GM21367 (cell line): ENCODE results near the gene NUDT9.
"Not testable (repeated sequence)": the region's sequence is repeated elsewhere in the genome, so short reads cannot be mapped to it uniquely, and the experiment has no call there.

Experiments
- ATAC-seq: cut with Tn5 transposase; IDR thresholded peaks from one replicate; pipeline ENCODE4 v1.9.1; 2021; ENCODE audit not compliant: unreplicated experiment

NUDT9 gene

DNA sequence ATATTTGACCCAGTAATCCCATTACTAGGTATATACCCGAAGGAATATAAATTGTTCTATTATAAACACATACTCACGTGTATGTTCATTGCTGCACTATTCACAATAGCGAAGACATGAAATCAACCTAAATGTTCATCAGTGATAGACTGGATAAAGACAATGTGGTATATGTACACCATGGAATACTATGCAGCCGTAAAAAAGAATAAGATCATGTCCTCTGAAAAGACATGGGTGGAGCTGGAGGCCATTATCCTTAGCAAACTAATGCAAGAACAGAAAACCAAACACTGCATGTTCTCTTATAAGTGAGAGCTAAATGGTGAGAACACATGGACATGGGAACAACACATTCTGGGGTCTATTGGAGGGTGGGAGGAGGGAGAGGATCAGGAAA lies 36.5 kb downstream of the NUDT9 start:
- no peak for ATAC-seq

DNA sequence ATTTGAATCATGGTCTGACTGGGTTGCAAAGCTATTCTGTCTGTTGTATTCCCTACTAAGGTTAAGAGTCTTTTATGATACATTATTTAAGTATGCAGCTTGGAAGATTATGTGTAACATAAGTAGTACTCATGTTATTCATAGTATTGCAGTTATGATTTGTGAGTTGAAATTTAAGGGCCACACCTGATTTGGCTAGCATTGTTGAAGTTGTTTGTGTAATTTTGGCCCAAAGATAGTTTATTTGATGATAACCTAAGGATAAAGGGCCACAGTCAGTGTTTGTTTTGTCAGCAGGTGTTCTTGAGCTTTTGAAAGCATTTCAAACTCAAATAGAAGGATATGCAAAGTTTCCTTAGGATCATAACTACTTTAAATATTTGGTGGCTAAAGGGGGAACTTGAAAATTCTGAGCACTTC lies 38.9 kb downstream of the NUDT9 start:
- no peak for ATAC-seq

DNA sequence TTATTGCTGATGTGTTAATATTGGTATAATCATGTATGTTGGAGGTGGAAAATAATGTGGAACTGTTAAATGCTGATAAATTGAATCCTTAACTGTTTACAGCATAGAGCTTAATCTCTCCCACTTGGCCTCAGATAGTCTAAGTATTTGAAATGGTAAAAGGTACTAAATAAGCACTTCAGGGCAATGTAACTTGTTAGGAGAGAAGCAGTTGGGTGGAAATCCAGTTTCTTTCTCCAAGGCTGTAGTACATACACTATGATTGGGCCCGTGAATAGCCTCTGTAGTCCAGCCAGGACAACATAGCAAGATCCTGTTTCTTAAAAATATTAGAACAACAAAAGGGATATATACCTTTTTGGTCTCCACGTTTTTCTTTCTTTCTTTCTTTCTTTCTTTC lies 39.7 kb downstream of the NUDT9 start:
- no peak for ATAC-seq

DNA sequence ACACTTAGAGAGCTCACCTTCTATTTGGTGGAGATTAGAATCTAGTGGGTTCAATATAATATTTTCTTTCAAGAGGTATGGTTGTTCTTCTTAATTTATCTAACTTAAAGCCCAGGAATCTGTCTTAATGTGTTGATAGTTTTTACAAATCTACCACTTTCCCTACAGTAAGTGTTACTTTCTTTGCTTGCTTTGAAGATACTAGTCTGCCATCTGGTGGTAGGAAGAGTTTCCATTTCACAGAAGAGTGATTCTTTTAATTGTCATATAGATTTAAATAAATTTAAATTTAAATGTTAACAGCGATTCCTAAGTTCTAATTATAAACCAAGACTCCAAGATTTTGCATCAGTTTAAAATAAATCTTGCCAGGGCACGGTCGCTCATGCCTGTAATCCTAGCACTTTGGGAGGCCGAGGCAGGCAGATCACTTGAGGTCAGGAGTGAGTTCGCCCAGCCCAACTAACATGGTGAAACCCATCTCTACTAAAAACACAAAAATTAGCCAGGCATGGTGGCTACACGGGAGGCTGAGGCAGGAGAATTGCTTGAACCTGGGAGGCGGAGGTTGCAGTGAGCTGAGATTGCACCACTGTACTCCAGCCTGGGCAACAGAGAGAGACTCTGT lies 43.5 kb downstream of the NUDT9 start:
- ATAC-seq = no peak

DNA sequence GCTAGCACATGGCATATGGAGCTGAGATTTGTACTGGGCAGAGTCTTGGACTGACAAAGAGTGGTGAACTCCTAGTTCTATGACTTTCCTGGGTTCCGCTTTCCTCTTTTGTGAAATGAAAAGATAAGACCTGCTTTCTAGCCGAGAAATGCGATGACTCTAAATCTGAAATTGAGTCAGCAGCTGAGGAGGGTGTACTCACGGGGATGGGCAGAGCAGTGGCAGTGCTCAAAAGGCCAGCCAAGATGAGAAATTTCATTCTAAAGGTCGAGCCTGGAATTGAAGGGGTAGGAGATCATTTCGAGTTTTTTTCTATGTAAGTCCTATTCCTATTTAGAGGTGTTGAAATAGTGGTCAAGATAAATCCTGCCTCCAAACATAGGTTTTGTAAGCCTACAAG lies 47.0 kb downstream of the NUDT9 start:
- ATAC-seq = no peak

DNA sequence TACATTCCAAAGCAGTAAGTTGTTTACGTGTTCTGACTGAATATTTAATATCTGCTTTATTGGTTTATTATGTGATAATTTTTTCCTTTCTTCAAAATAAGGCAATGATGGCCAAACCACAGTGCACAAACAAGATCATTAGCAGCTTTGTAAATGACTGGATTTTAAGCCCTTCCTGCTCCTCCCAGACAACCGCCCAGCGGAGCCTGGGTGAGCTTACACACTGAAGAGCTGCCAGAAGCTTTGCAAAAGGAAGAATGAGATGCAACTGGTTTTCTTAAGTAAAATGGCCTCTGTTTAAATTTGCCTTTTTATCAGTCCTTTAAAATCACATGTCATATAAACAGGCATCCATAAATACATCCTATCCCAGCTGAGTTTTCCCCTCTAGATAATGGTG lies 54.6 kb downstream of the NUDT9 start:
- ATAC-seq = no peak

DNA sequence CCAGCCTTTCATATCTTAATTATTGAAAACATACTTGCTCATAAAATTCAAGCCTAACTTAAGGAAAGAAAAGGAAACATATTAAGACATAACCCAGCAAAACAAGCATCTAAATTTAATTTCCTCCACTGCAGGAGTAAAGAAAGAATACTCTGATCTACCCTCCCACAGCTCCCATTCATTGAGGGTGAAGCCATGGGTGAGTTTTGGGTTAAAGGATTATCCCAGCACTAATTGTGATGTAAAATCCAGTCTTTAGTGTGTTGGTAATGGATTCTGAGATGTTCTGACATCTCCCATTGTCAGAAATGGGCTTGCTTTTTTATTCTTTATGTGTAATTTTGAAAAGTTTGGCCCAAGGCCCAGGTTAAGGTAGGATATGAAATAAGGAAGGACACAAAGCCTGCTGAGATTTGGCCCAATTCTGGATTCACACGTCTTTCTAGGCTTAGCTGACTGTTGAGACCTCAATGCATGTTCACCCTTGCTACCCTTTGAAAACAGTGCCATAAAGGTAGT lies 56.4 kb downstream of the NUDT9 start:
- no peak for ATAC-seq

DNA sequence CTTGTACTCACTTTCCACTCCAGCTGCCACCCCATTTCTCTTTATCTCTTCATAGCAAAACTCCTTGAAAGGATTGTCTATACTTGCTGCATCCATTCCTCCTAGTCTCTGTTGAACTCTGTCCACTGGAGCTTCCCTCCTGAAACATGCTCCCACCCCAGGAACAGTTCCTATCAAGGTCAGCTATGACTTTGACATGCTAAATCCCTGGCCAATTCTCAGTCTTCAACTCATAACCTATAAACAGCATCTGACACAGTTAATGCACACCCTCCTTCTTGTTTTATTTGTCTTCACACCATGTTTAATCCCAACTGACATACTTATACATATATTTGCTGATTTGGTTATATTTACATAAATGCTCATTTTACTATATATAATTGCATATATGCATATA lies 59.0 kb downstream of the NUDT9 start:
- ATAC-seq = no peak

DNA sequence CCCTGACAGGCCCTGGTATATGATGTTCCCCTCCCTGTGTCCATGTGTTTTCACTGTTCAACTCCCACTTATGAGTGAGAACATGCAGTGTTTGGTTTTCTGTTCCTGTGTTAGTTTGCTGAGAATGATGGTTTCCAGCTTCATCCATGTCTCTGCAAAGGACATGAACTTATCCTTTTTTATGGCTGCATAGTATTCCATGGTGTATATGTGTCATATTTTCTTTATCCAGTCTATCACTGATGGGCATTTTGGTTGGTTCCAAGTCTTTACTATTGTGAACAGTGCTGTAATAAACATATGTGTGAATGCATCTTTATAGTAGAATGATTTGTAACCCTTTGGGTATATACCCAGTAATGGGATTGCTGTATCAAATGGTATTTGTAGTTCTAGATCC lies 60.9 kb downstream of the NUDT9 start:
- not testable (repeated sequence) for ATAC-seq

DNA sequence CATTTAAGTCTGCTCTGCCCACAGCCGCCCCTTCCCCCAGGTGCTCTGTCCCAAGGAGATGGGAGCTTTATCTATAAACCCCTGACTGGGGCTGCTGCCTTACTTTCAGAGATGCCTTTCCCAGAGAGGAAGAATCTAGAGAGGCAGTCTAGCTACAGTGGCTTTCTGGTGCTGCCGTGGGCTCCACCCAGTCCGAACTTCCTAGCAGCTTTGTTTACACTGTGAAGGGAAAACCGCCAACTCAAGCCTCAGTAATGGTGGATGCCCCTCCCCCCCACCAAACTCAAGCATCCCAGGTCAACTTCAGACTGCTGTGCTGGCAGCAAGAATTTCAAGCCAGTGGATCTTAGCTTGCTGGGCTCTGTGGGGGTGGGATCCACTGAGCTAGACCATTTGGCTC lies 66.3 kb downstream of the NUDT9 start:
- not testable (repeated sequence) for ATAC-seq

DNA sequence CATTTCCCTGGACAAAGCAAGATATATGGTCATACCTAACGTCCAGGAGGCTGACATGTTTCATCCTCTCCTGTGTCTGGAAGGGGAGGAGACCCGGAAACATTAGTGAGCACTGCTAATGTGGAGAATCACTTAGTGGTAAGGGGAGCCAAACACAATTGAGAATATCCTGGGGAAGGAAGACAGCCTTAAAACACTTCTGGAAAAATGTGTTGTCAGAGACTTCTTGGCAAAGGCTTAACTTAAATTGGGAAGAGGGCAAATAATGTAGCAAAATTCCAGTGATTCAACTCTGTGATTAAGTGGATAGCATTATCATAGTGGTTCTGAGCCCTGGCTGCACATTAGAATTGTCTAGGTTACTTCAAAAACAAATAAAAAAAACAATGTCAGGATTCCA lies 67.3 kb downstream of the NUDT9 start:
- no peak for ATAC-seq

DNA sequence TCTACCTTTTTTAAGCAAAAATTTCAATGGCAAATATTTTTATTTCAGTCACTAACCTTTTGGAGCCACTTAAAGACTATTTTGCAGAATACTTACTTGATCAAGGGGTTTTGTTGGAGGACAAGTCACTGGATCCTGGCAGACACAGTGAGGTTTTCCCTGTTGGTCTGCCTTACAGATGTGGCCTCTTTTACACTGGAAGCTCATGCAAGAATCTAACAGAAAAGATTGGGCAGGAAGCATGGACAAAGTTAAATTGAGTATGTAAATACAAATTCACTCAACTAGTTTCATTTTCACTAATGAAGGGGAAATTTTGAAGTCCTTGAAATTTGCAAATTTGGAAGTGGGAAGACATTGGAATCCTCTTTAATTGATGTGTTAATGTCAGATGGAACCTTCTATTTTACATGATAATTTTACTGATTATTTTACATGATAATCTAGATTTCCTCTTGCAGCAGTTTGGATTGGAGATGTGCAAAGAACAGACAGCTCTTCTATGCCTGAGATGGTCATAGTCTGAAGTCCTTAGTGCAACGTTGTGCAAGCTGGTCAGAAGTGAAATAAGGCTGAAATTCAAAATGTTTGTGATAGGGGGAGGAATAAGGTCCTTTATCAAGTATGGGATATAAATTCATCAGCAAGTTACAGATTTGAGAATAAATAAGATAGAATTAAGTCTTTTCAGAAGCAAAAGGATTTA lies 68.4 kb downstream of the NUDT9 start:
- ATAC-seq = no peak

DNA sequence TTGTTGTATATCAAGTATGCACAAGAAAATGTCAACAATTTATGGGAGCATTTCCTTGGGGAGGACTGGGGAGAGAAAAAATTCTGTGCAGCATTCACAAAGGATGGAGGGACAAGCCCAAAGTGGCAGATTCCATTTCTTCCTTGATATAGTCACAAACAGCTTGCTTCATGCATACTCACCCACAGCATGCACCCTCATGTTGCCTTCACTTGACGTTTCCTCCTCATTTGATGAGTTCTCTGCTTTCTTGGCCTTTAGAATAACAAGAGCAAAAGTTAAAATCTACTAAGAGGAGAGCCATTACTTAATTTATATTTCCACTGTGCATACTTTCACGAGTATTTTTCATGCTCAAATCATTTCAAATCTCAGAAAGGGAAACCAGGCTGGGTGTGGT lies 69.1 kb downstream of the NUDT9 start:
- no peak for ATAC-seq

DNA sequence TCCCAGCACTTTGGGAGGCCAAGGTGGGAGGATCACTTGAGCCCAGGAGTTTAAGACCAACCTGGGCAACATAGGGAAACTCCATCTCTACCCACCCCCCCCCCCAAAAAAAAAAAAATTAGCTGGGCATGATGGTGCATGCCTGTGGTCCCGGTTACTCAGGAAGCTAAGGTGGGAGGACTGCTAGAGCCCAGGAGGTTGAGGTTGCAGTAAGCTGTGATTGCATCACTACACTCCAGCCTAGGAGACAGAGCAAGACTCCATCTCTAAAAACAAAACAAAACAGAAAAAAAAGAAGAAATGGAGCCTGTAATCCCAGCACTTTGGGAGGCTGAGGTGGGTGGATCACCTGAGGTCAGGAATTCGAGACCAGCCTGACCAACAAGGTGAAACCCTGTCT lies 69.5 kb downstream of the NUDT9 start:
- not testable (repeated sequence) for ATAC-seq

DNA sequence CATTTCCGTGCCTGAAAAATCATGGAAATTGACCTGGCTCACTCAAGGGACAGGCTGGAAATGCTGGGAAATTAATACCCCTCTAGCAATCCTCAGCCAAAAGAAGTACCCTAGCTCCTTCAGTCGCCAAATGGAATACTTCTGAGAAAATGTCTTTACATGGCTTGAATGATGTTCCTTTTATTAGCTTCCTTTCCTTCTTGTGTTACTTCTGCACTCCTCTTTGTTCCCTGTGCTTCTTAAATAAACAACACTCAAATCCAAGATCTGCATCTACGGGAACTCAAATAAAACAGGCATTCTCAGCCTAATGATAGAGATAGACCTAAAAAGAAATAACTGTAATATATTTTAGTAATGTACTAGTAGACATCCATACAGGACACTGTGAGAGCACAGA lies 70.7 kb downstream of the NUDT9 start:
- no peak for ATAC-seq

DNA sequence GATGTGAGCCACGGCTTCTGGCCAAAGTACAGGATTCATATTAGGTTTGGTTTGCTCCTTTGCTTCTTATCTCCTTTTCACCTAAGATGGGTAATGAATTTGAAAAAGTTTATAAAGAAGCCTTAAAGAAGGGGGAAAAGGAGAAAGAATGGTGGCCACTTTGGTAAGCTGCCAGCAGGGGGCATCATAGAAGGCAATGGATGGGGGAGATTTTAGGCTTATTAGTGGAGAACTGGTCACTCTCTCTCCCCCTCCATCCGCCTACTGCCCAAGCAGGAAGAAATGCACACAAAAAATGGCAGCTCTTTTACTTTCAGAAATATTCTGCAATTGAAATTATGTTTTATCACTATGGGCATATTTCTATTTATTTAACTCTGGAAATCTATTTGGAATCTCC lies 74.8 kb downstream of the NUDT9 start:
- no peak for ATAC-seq

DNA sequence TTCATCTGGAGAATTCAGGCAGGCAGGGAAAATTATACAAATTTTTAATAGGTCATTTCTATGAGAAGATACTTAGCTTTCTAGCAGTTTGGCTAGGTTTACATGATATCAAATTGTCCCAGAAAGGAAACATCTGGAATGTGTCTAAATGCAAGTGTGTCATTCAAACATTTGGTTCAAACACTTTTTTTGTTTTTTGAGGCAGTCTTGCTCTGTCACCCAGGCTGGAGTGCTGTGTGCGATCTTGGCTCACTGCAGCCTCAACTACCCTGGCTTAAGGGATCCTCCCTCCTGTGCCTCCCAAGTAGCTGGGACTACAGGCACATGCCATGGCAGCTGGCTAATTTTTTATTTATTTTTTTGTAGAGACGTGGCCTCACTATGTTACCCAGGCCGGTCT lies 75.2 kb downstream of the NUDT9 start:
- ATAC-seq = no peak

DNA sequence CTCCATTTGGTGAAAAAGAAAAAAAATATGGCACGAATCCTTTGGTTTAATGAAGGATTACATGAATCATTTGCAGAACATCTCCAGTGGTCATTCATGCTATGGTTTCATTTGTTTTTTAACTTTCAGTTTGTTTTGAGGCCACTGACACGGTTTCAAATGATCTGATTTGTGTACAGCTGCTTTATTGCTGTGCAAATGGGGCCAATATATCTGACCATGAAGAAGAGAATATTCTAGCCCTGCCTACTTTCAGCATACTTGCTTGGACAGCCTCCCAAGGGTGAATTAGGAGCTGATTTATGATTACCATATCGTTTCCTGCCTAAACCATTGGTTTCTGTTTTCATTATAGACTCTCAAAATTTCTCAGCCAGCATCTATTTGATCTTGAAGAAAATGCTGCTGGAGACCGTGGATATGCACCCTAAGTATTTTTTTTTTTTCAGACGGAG lies 76.1 kb downstream of the NUDT9 start:
- peak; percentile 58 for ATAC-seq

DNA sequence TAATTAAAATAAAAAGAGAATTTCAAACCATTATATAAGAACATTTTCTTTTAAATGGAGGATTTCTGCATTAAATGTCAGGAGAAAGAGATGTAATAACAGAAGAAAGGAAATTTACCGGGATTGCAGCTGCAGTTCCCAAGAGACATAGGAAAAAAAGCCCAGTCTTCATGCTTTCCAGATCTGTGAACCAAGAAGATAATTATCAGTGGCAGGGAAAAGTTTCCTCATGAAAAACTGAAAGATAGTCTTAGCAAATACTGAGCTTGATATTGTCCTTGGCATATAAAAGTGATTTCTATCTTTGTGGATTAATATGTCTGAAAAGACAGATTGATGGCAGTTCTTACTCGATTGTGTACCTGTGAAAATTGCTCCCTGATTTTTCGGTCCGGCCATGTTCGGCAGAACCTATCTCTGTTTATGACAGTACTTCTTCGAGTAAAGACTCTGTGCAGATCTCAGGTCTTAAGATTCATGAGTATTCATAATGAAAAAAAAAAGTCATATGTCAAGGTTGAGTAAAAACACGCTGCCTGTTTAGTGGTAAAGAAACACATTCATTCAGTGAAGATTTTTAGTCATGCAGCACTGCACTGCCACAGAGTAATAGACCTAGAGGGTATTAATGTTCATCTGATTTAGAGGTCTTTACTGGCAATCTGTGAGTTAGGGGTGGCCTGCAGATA lies 77.2 kb downstream of the NUDT9 start:
- ATAC-seq = peak; percentile 71

DNA sequence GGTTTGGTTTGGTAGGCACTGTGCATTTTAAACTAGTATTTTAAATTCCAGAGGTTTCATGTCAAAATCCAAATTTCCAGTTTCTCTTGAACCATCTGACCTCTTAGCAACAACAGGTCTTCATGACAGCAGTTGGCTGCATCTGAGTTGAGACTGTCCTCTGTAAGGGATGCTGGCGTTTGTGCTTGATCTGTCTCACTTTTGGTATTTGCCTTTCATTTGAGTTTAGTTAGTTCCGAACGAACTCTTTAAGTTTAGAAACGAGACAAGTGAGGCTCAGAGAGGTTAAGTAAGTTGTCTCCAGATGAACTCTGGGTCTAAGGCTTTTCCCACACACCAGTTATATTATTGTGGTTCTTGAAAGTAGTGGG lies 77.7 kb downstream of the NUDT9 start:
- peak; percentile 22 for ATAC-seq

DNA sequence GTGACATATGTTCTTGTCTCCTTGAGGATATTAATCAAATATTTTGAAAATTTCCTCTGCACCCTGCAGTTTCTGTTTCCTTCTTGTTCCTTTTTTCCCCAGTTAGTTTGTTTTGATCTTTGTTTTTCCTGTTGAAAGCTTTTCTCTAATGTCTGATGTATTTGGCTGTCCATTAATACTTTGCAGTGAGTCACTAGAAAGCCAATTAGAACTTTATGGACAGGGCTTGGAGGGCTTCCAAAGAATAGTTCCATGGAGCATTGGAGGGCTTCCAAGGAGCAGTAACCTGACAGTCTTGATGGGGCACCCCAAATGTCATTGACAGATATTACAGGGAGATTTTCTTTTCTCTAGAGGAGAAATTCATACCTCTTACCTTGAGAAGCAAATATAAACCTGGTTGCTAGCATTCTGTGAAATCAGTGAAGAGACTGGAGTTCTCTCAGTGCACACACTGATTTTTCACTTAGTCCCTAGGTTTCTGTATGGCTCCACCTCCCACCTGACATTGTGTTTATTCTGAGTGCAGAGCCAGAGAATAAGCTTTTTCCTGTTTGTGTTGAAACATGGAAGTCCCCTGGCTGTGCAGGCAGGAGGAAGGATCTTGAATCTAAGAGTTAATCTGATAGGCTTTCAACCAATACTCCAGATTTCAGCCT lies 80.3 kb downstream of the NUDT9 start:
- no peak for ATAC-seq

DNA sequence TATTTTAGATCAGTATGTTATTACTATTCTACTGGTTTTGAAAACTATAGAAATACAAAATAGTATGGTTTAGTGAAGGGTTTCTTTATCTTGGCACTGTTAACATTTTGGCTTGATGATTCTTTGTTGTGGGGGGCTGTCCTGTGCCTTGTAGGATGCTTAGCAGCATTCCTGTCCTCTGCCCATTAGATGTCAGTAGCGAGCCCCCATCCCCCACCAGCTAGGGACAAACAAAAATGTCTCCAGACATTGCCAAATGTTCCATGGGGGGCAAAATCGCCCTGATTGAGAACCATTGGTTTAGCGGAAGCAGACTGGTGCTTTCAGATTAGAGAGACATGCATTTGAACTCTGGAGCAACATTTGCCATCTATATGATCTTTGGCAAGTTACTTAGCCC lies 83.5 kb downstream of the NUDT9 start:
- no peak for ATAC-seq
